Esophagus squamous epithelium (tissue), 5 donors: ENCODE measurements around the gene NHSL1. TPM values are rescaled to one million over a fixed set of nuclear protein-coding genes. Genes with fewer than 3 reads are reported as not detected.

Experiments used
- DNase-seq: peaks from one replicate; lab custom pipeline; 2025; lab: John Stamatoyannopoulos, UW
- H3K27ac ChIP-seq, 4 donors: fragments of 200-600 bp; sonication (generic); one replicate each; pipeline ENCODE4 v1.5.1; 2016 to 2019; ENCODE audit warnings: mild to moderate bottlenecking in 1 of 4
- H3K27me3 ChIP-seq, 4 donors: fragments of 200-600 bp; sonication (generic); 1 replicate in 3 of 4; 2 replicates in 1 of 4; pipeline versions ENCODE4 v1.5.1 to v1.6.0; 2017 to 2021; ENCODE audit warnings: antibody characterized with exemption in 1 of 4
- H3K36me3 ChIP-seq, 3 donors: fragments of 200-600 bp; sonication (generic); one replicate each; pipeline ENCODE4 v1.5.1; 2016 to 2019
- H3K4me1 ChIP-seq, 3 donors: fragments of 200-600 bp; sonication (generic); one replicate each; pipeline ENCODE4 v1.5.1; 2017 to 2019
- H3K4me3 ChIP-seq, 4 donors: fragments of 200-600 bp; sonication (generic); 1 replicate in 3 of 4; 2 replicates in 1 of 4; pipeline ENCODE4 v1.5.1; 2016 to 2019; ENCODE audit warnings: mild to moderate bottlenecking in 2 of 4, moderate library complexity in 1 of 4
- H3K9me3 ChIP-seq, 3 donors: fragments of 200-600 bp; sonication (generic); one replicate each; pipeline ENCODE4 v1.5.1; 2016 to 2019
- CTCF ChIP-seq, 6 experiments: fragments of 450-650 bp in 4 of 6; fragments of 200-600 bp in 2 of 6; sonication (generic) in 2 of 6; IDR thresholded peaks; one replicate each; pipeline ENCODE4 v1.5.1; 2016 to 2019; ENCODE audit warnings: antibody characterized with exemption in 6 of 6, mild to moderate bottlenecking in 4 of 6, moderate library complexity in 4 of 6
- POLR2A ChIP-seq, 4 donors: fragments of 450-650 bp; IDR thresholded peaks; one replicate each; pipeline ENCODE4 v1.6.1; 2017; ENCODE audit warnings: antibody characterized with exemption in 4 of 4, mild to moderate bottlenecking in 4 of 4, moderate library complexity in 3 of 4
- WGBS, 2 donors: methylation state at CpG; one replicate each; pipeline ENCODE4 v1.1.5; 2018; 5-methylcytosine and 5-hydroxymethylcytosine counted together
- intact Hi-C: fragments of 100-400 bp; cut with DNase I; formaldehyde crosslinking; loops from one replicate; pipeline ENCODE4 v1.15.0; 2022
- total RNA-seq, 4 donors: library from RNA; depleted of rRNA; stranded (reverse); fragments of >200 nt; gene quantifications; one replicate each; pipeline ENCODE4 v1.1.0, GENCODE V29; 2016
- donor health status: DM: yes; HTN: yes; CAD: no.

The NHSL1 gene
- total RNA-seq, 4 donors from 2014 or later: 13.1 to 58.2 (median 32.0) TPM

GRCh38 chr6:138489846-138490245, 9.4 kb downstream of the NHSL1 start:
- DNase-seq: no peak
- 87 to 93% methylated on average over 2 of the region's 2 CpGs for WGBS, 2 donors
- Histone ChIP-seq H3K4me1 (peaks cover 0 to 47% (median 7%) of the 10 kb centered on the region in 3 donors), H3K4me3 (no peak overlapping the region), H3K27me3 (no peaks in the 10 kb centered on the region), H3K9me3 (no peaks in the 10 kb centered on the region), H3K27ac (no peak overlapping the region), H3K36me3 (peaks cover 0 to 10% (median 0%) of the 10 kb centered on the region in 3 donors)
- TF ChIP-seq POLR2A (IDR thresholded peaks at IDR 0.05) (no peak), CTCF (IDR thresholded peaks at IDR 0.05) (no peak)
- intact Hi-C loops: no loop called here

- Histone ChIP-seq H3K36me3 (peaks cover 0 to 10% (median 0%) of the 10 kb centered on the region in 3 donors), H3K27me3 (no peaks in the 10 kb centered on the region), H3K27ac (no peak overlapping the region), H3K4me1 (peaks cover 0 to 26% (median 1%) of the 10 kb centered on the region in 3 donors), H3K4me3 (no peak overlapping the region), H3K9me3 (no peaks in the 10 kb centered on the region)
- intact Hi-C loops: no loop called here
- TF ChIP-seq CTCF (IDR thresholded peaks at IDR 0.05) (no peak), POLR2A (IDR thresholded peaks at IDR 0.05) (no peak)
- WGBS, 2 donors: 86 to 87% methylated on average over 6 of the region's 6 CpGs
- no peak for DNase-seq
These were observed 12.1 kb downstream of the NHSL1 start for GRCh38 chr6:138487102-138487604.

- no peak overlapping the region for H3K27ac ChIP-seq
These were observed 12.8 kb downstream of the NHSL1 start for GRCh38 chr6:138486249-138487101.

GRCh38 chr6:138485586-138486248, 13.6 kb downstream of the NHSL1 start:
- DNase-seq: no peak
- no peak overlapping the region for H3K27ac ChIP-seq

More at GRCh38 chr6:138486249-138487101, 12.8 kb downstream of the NHSL1 start:
- no peak overlapping the region for H3K4me3 ChIP-seq
- H3K36me3 ChIP-seq: peaks cover 0 to 10% (median 0%) of the 10 kb centered on the region in 3 donors
- intact Hi-C loops: no loop called here
- H3K9me3 ChIP-seq: no peaks in the 10 kb centered on the region
- TF ChIP-seq POLR2A (IDR thresholded peaks at IDR 0.05): no peak
- TF ChIP-seq CTCF (IDR thresholded peaks at IDR 0.05): no peak
- H3K27me3 ChIP-seq: no peaks in the 10 kb centered on the region
- peaks cover 0 to 20% (median 0%) of the 10 kb centered on the region in 3 donors for H3K4me1 ChIP-seq
- no peak for DNase-seq
- 79 to 91% methylated on average over 4 of the region's 4 CpGs for WGBS, 2 donors

More at GRCh38 chr6:138485586-138486248, 13.6 kb downstream of the NHSL1 start:
- intact Hi-C loops: no loop called here
- Histone ChIP-seq H3K36me3 (peaks cover 0 to 10% (median 0%) of the 10 kb centered on the region in 3 donors), H3K4me3 (no peak overlapping the region), H3K27me3 (no peaks in the 10 kb centered on the region), H3K4me1 (peaks cover 0 to 17% (median 0%) of the 10 kb centered on the region in 3 donors), H3K9me3 (no peaks in the 10 kb centered on the region)
- TF ChIP-seq CTCF (IDR thresholded peaks at IDR 0.05): no peak
- TF ChIP-seq POLR2A (IDR thresholded peaks at IDR 0.05): no peak
- 68 to 70% methylated on average over 13 of the region's 13 CpGs for WGBS, 2 donors
